DND-41 (cell line): Measurements from ENCODE around the gene MIPOL1.
"Not testable (repeated sequence)": the region's sequence is repeated elsewhere in the genome, so short reads cannot be mapped to it uniquely, and the experiment has no call there.

Source experiments
- ATAC-seq: fragments of 200-7000 bp; cut with Tn5 transposase; 3 replicates; pipeline ENCODE4 v1.9.1; 2021; ENCODE audit warnings: low read depth; ENCODE audit not compliant: insufficient read depth
- DNase-seq: peaks from one replicate; pipeline ENCODE4 v3.0.0-alpha.2; 2020
- H2AFZ ChIP-seq: 2 replicates; pipeline ENCODE4 v1.6.0; 2012; ENCODE audit warnings: low read depth, low read length
- H3K27ac ChIP-seq: 2 replicates; pipeline ENCODE4 v1.5.1; 2012; ENCODE audit warnings: low read length, inconsistent platforms
- H3K27me3 ChIP-seq: fragments of 200-600 bp; sonication (generic); 2 replicates; pipeline ENCODE4 v1.6.0; 2012; ENCODE audit warnings: low read length, mild to moderate bottlenecking, inconsistent platforms; ENCODE audit not compliant: insufficient read depth, poor library complexity
- H3K36me3 ChIP-seq: 2 replicates; pipeline ENCODE4 v1.5.1; 2012; ENCODE audit warnings: low read length, inconsistent platforms; ENCODE audit not compliant: insufficient read depth
- H3K4me1 ChIP-seq: 2 replicates; pipeline ENCODE4 v1.5.1; 2012; ENCODE audit warnings: mild to moderate bottlenecking, low read length; ENCODE audit not compliant: insufficient read depth
- H3K4me2 ChIP-seq: 2 replicates; pipeline ENCODE4 v1.6.0; 2012; ENCODE audit warnings: mild to moderate bottlenecking, moderate library complexity, low read length, inconsistent platforms; ENCODE audit not compliant: insufficient read depth
- H3K4me3 ChIP-seq, 2 experiments: fragments of 200-600 bp in 1 of 2; shearing (Covaris generic) in 1 of 2; 2 replicates each; pipeline ENCODE4 v1.5.1; 2012 to 2016; ENCODE audit warnings: inconsistent platforms in 2 of 2, low read length in 2 of 2, mild to moderate bottlenecking in 2 of 2, low read depth in 1 of 2, moderate library complexity in 1 of 2
- H3K79me2 ChIP-seq: 2 replicates; pipeline ENCODE4 v1.6.0; 2012; ENCODE audit warnings: low read length, inconsistent platforms; ENCODE audit not compliant: insufficient read depth
- H3K9ac ChIP-seq: 2 replicates; pipeline ENCODE4 v1.6.0; 2012; ENCODE audit warnings: low read depth, mild to moderate bottlenecking, inconsistent platforms, low read length, moderate library complexity
- H3K9me3 ChIP-seq: 2 replicates; pipeline ENCODE4 v1.5.1; 2012; ENCODE audit warnings: low read length, moderate library complexity, mild to moderate bottlenecking, inconsistent platforms; ENCODE audit not compliant: insufficient read depth, severe bottlenecking
- H4K20me1 ChIP-seq: 2 replicates; pipeline ENCODE4 v1.6.0; 2012; ENCODE audit warnings: low read length; ENCODE audit not compliant: insufficient read depth
- CTCF ChIP-seq: IDR thresholded peaks from 2 replicates; pipeline ENCODE4 v1.5.1; 2012; ENCODE audit warnings: borderline replicate concordance, low read length, moderate library complexity, mild to moderate bottlenecking; ENCODE audit not compliant: poor library complexity, severe bottlenecking; ENCODE audit errors: extremely low read depth
- EZH2 ChIP-seq: IDR thresholded peaks from 3 replicates; pipeline ENCODE4 v1.6.1; 2012; ENCODE audit warnings: borderline replicate concordance, low read depth, mild to moderate bottlenecking, moderate library complexity, low read length, inconsistent platforms; ENCODE audit not compliant: severe bottlenecking

Gene MIPOL1

GRCh38 chr14:37213016-37213415, 15.3 kb downstream of the MIPOL1 start:
- ATAC-seq (no peak), DNase-seq (no peak)
- Histone ChIP-seq H3K79me2 (no peaks in the 10 kb centered on the region), H4K20me1 (no peaks in the 10 kb centered on the region), H3K36me3 (no peaks in the 10 kb centered on the region), H3K27ac (no peak overlapping the region), H3K9ac (no peak overlapping the region), H3K4me1 (no peaks in the 10 kb centered on the region), H3K9me3 (no peaks in the 10 kb centered on the region), H3K27me3 (no peaks in the 10 kb centered on the region), H3K4me2 (no peak overlapping the region), H2AFZ (no peak overlapping the region), H3K4me3 (no peak overlapping the region)
- TF ChIP-seq EZH2 = no peak
- no peak for TF ChIP-seq CTCF

- no peaks in the 10 kb centered on the region for H3K36me3 ChIP-seq
- H2AFZ ChIP-seq = no peak overlapping the region
- DNase-seq (no peak), ATAC-seq (no peak)
- no peak overlapping the region for H3K4me2 ChIP-seq
- H3K27me3 ChIP-seq = no peaks in the 10 kb centered on the region
- H4K20me1 ChIP-seq = no peaks in the 10 kb centered on the region
- no peaks in the 10 kb centered on the region for H3K4me1 ChIP-seq
- no peak overlapping the region for H3K4me3 ChIP-seq
- no peaks in the 10 kb centered on the region for H3K9me3 ChIP-seq
- H3K79me2 ChIP-seq = no peaks in the 10 kb centered on the region
- no peak for TF ChIP-seq EZH2
- no peak overlapping the region for H3K9ac ChIP-seq
- H3K27ac ChIP-seq = no peak overlapping the region
These were observed 17.6 kb downstream of the MIPOL1 start for GRCh38 chr14:37215345-37215744.

- no peaks in the 10 kb centered on the region for H3K27me3 ChIP-seq
- H4K20me1 ChIP-seq = no peaks in the 10 kb centered on the region
- ATAC-seq = no peak
These were observed 23.3 kb downstream of the MIPOL1 start for GRCh38 chr14:37221073-37221472.

GRCh38 chr14:37223947-37224474, 26.3 kb downstream of the MIPOL1 start:
- H3K36me3 ChIP-seq = no peaks in the 10 kb centered on the region
- no peak overlapping the region for H2AFZ ChIP-seq
- H3K9me3 ChIP-seq = peaks cover 13% of the 10 kb centered on the region
- H4K20me1 ChIP-seq = no peaks in the 10 kb centered on the region
- H3K27me3 ChIP-seq = no peaks in the 10 kb centered on the region
- no peak overlapping the region for H3K27ac ChIP-seq
- H3K79me2 ChIP-seq = no peaks in the 10 kb centered on the region
- no peak for TF ChIP-seq CTCF
- no peak for TF ChIP-seq EZH2
- DNase-seq (no peak), ATAC-seq (no peak)
- H3K9ac ChIP-seq = no peak overlapping the region
- H3K4me3 ChIP-seq = no peak overlapping the region
- H3K4me2 ChIP-seq = no peak overlapping the region
- no peaks in the 10 kb centered on the region for H3K4me1 ChIP-seq

More at GRCh38 chr14:37221073-37221472, 23.3 kb downstream of the MIPOL1 start:
- Histone ChIP-seq H3K4me3 (no peak overlapping the region), H3K27ac (no peak overlapping the region), H3K36me3 (no peaks in the 10 kb centered on the region), H3K9ac (no peak overlapping the region), H3K4me1 (no peaks in the 10 kb centered on the region), H2AFZ (no peak overlapping the region), H3K9me3 (peaks cover 13% of the 10 kb centered on the region), H3K79me2 (no peaks in the 10 kb centered on the region), H3K4me2 (no peak overlapping the region)
- TF ChIP-seq EZH2 (no peak), CTCF (no peak)
- DNase-seq = no peak

- H3K36me3 ChIP-seq, H4K20me1 ChIP-seq, H3K4me1 ChIP-seq, ATAC-seq, H3K27me3 ChIP-seq, H3K79me2 ChIP-seq, H3K9ac ChIP-seq, H3K4me3 ChIP-seq, H3K4me2 ChIP-seq, H3K27ac ChIP-seq, H2AFZ ChIP-seq, DNase-seq: not testable (repeated sequence)
- peaks cover 13% of the 10 kb centered on the region for H3K9me3 ChIP-seq
These were observed 27.9 kb downstream of the MIPOL1 start for GRCh38 chr14:37225668-37226067.
